GM23248 (cell line): Measurements from ENCODE around the gene DCAF7.

Experiments used
- EZH2 ChIP-seq: fragments of 200-600 bp; sonication (generic); IDR thresholded peaks from 2 replicates; pipeline ENCODE4 v1.6.1; 2018; ENCODE audit warnings: antibody characterized with exemption, mild to moderate bottlenecking; ENCODE audit not compliant: insufficient read depth, poor library complexity, severe bottlenecking
- EZH2phosphoT487 ChIP-seq: fragments of 200-600 bp; sonication (generic); IDR thresholded peaks from 2 replicates; pipeline ENCODE4 v1.6.1; 2018; ENCODE audit warnings: antibody characterized with exemption, moderate library complexity, mild to moderate bottlenecking, low read depth; ENCODE audit not compliant: insufficient read depth

GRCh38 chr17:63611354-63611753, 61.1 kb downstream of the DCAF7 start:
- TF ChIP-seq EZH2phosphoT487 (no peak), EZH2 (no peak)
